ENCODE measurements around the gene PARPBP.

GRCh38 chr12:102234599-102234998, 114.6 kb downstream of the PARPBP start:
- TF ChIP-seq CTCF (conservative IDR thresholded peaks at IDR 0.05; ENCODE audit: low read length) (no peak), EZH2phosphoT487 (IDR thresholded peaks at IDR 0.05; ENCODE audit: borderline replicate concordance) (no peak)

Data from Loucy (cell line).